ENCODE results near the gene PDE1C. TPM values are rescaled to one million over a fixed set of nuclear protein-coding genes. Genes with fewer than 3 reads are reported as not detected.

Gene PDE1C
- total RNA-seq, 1 donor from 2014 or later: 0.13 TPM

- no peak for DNase-seq (ENCODE audit: low read depth, low spot score)
These were observed 75.1 kb downstream of the PDE1C start for GRCh38 chr7:31995134-31995533.

- no peak for DNase-seq (ENCODE audit: low read depth, low spot score)
These were observed 78.4 kb downstream of the PDE1C start for GRCh38 chr7:31991846-31992245.

- DNase-seq (ENCODE audit: low read depth, low spot score): no peak
These were observed 78.8 kb downstream of the PDE1C start for GRCh38 chr7:31991406-31991805.

- DNase-seq (ENCODE audit: low read depth, low spot score): no peak
These were observed 83.2 kb downstream of the PDE1C start for GRCh38 chr7:31986878-31987518.

DNA sequence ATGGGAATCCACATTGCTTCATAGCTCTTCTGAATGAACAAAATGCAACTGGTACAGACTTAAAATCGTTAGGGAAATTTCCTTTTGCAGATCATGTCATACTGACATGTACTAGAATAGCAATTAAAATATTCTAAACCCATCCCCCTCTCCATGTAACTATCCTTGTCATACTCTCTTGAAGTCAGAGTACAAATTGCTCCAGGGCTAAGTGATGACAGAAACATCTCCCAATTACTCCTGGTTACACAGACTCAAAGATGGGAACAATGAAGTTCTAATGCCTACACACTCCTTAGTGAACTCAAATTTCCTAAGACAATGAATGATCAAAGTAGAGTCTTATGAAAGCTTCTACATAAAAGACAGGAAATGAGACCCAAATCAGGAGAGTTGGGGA is 87.2 kb downstream of the PDE1C start:
- DNase-seq (ENCODE audit: low read depth, low spot score): no peak

GRCh38 chr7:31981874-31982390 is 88.3 kb downstream of the PDE1C start:
- DNase-seq (ENCODE audit: low read depth, low spot score): no peak

DNA sequence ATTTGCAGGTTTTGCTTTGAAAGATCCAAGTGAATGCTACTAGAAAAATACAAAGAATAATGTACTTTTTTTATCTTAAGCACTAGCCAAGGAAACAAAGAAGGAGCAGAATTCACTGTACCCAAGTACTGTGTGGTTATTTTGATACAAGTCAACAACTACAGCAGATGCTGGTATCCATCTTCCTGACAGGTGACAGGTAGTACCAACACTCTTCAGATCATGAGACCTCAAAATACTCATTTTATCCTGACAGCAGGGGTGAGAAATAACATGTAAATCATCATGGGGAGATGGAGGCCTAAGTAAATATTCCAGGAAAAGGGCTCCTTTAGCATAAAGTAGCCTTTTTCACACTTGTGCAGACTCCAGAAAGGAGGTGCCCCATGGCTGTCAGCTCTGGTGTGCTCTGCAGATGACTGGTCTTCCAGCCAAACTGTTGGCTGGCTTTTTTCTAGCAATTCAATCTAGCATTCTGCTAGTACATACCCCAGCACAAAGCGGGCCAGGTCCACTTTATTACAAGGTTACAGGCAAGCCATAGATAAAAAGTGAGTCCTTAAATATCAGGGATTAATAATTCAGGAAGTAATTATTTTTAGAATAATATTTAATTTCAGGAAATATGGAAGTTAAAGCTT is 90.4 kb downstream of the PDE1C start:
- DNase-seq (ENCODE audit: low read depth, low spot score): no peak

DNA sequence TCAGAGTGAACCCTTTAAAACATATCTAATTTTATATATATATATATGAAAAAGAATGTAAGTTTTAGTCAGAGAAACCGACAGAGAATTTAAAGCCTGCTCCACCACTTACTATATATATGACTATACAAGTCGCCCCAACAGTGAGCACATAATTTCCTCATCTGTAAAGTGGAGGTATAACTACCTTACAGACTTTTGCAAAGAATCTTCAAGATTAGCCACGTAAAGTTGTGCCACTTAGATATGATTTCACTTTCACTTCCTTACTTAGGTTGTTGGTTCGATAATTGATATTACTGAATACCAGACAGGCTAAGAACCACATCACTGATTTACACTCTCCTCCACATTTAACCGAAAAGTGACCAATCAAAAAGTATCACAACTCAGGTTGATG is 94.7 kb downstream of the PDE1C start:
- no peak for DNase-seq (ENCODE audit: low read depth, low spot score)

DNA sequence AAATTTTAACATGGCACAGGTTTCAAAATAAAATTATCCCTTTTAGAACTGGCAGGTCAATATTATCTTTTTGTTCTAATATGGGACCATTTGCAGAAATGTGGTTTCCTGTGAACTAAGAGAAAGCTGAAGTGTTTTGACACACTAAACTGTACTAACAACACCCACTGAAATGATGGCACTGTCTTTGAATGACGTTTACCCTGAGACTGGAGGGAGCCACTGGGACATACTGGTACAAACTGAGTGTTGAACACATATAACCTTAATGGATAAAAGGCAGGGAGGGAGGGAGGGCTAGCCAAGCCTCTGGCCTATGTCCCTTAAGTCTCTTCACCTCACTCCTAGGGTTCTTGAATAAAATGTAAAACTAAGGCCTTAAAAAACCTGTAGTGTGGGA is 95.9 kb downstream of the PDE1C start:
- no peak for DNase-seq (ENCODE audit: low read depth, low spot score)

DNA sequence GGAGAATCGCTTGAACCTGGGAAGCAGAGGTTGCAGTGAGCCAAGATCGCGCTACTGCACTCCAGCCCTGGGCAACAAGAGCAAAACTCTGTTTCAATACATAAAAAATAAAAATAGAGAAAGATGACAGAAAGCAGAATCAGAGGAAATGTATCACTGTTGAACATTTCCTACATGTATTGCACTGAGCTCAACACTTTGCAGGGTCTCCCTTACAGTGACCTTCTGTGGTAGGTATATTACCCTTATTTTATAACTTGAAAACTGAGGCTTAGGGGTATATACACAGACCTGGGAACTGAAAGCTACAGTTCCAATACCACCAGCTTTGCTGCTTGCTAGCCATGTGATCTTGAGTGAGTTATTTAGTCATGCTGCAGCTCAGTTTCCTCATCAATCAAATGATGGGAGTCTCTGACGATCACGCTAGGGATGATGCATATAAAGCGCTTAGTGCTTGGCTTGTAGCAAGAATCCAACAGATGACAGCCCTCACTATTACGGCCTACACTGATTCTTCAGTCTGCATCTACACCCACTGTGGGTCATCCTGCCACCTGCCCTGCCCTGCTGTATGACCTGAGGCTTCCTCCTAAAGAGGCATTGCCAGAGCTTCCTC is 99.0 kb downstream of the PDE1C start:
- DNase-seq (ENCODE audit: low read depth, low spot score): no peak

GRCh38 chr7:31970501-31970900 is 99.7 kb downstream of the PDE1C start:
- no peak for DNase-seq (ENCODE audit: low read depth, low spot score)

- no peak for DNase-seq (ENCODE audit: low read depth, low spot score)
These were observed 106.5 kb downstream of the PDE1C start for GRCh38 chr7:31963569-31964175.

DNA sequence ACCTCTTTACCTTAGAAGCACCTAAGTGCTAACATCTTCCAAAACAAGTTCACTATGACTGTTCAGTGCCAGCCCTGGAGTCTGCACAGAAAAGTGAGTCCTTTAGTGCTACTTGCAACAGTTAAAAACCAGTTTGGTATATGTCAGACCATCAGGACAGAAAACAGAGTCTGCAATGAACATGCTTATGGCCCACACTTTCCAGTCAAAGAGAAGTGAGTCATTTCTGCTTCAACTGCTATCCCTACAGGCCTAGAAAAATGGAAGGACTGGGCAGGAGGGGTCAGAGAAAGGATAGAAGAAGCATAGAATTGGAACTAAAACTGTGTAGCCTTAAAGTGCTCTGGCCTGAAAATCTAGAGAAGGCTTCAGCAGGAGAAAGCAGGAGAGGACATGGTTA is 108.0 kb downstream of the PDE1C start:
- no peak for DNase-seq (ENCODE audit: low read depth, low spot score)

DNA sequence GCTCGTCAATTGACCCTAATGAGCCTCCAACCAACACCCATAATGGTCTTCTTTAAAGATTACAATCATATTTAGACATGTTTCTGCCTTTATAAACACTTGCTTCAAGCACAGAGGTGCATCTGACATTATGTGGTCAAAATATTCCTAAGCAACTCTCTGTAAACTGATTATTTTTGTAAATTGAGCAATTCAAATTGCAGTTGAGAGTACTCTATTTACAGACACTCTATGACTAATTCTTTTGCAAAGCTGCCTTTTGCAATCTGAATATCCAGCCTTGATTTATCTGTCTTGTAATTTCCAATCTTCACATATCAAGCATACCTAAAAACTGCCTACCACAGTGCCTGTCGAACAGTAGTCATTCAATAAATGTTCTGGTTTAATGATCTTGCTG is 112.0 kb downstream of the PDE1C start:
- DNase-seq (ENCODE audit: low read depth, low spot score): no peak

DNA sequence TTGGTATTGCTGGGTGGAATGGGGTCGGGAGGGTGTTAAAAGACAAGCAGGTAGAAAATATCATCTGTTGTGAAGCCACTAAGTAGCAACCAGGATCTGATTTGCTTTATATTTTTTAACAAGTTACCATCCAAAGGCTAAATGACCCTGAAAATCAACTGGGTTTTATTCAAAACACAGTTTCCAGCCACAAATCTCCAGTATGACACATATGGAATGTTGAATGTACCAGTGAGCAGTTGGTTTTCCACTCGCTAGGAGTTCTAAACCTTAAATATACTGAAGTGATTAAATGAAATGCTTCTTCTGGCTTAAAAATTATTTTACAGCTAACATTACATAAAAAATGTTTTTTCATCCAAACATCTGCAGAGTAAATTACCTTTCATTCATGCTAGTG is 112.5 kb downstream of the PDE1C start:
- DNase-seq (ENCODE audit: low read depth, low spot score): no peak

- no peak for DNase-seq (ENCODE audit: low read depth, low spot score)
These were observed 113.0 kb downstream of the PDE1C start for GRCh38 chr7:31957090-31957720.

- no peak for DNase-seq (ENCODE audit: low read depth, low spot score)
These were observed 114.6 kb downstream of the PDE1C start for GRCh38 chr7:31955641-31956040.

GRCh38 chr7:31955021-31955420 is 115.2 kb downstream of the PDE1C start:
- no peak for DNase-seq (ENCODE audit: low read depth, low spot score)

GRCh38 chr7:31954500-31954899 is 115.7 kb downstream of the PDE1C start:
- no peak for DNase-seq (ENCODE audit: low read depth, low spot score)

DNA sequence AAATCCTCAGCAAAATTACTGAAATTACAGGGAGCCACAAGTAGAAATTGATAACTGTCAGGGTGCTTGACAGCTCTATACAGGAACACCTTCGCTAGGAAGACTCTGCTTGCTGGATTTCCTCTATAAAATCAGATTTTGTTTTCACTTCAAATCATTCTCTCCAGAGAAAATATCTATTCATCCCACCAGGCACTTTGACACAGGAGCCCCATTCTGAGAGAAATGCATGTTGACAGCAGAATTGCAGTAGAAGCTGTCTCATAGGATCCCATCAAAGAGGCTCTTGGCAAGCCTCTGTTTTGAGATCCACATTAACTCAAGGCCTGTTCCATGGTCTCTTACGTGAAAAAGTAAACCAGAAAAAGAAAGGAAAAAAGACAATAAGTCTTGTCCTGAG is 116.8 kb downstream of the PDE1C start:
- DNase-seq (ENCODE audit: low read depth, low spot score): no peak

DNA sequence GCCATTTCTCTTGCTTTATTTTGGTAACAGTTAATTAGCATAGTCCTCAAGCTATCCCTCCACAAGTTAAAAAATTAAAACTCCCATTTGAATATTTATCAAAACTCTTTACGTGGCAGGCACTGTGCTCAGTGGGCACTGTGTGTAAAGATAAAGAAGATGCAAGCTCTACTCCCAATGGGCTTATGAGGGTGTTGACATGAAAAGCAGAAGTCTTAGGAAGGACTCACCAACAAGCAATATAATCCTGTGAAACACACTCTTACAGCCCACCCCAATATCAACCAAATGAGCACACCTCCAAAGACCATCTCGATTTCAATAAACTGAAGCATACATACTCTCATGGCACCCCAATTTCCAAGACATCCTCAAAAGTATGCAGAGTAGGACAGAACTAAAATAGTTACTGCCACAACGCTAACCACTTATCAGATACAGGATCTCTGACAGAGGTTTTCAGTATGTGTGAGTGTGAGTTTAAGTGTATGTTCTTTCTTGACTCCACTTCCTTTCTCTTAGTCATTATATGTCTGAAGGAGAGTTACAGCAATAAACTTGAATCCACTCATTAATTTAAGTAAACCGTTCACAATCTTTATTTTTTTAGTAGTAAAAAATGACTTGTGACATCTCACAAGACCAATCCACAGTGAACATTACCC is 120.0 kb downstream of the PDE1C start:
- no peak for DNase-seq (ENCODE audit: low read depth, low spot score)
